SK-N-SH (cell line): ENCODE measurements around the gene CPEB2. TPM values are rescaled to one million over a fixed set of nuclear protein-coding genes. Genes with fewer than 3 reads are reported as not detected.

Source experiments
- CTCF ChIA-PET: fragments of 300-600, 350-600 bp; formaldehyde crosslinking; extraction: SDS; loops from one replicate; lab custom pipeline; 2021; lab: Yijun Ruan, JAX
- POLR2A ChIA-PET: fragments of 350-600 bp; sonication (Branson Sonifier 250); formaldehyde crosslinking; extraction: SDS; loops from one replicate; lab custom pipeline; 2020; ENCODE audit warnings: antibody characterized with exemption, inconsistent platforms; lab: Yijun Ruan, JAX
- DNase-seq: peaks from one replicate; pipeline ENCODE4 v3.0.0; 2012
- H2AFZ ChIP-seq: fragments of 200-600 bp; sonication (generic); 2 replicates; pipeline ENCODE4 v1.8.1; 2016; ENCODE audit warnings: antibody characterized with exemption, mild to moderate bottlenecking, low read depth
- H3F3A ChIP-seq: fragments of 200-600 bp; sonication (generic); replicated peaks from 2 replicates; pipeline ENCODE3; 2016; ENCODE audit warnings: antibody characterized with exemption, mild to moderate bottlenecking; ENCODE audit not compliant: insufficient read depth
- H3K27ac ChIP-seq, 2 experiments: fragments of 200-500 bp in 1 of 2; fragments of 200-600 bp in 1 of 2; sonication (Bioruptor generic) in 1 of 2; sonication (generic), shearing (Covaris generic) in 1 of 2; 2 replicates each; pipeline versions ENCODE4 v1.5.1 to v1.6.1; 2014 to 2016; ENCODE audit warnings: low read depth in 2 of 2, inconsistent platforms in 1 of 2, low read length in 1 of 2, mild to moderate bottlenecking in 1 of 2, mixed read lengths in 1 of 2
- H3K27me3 ChIP-seq: fragments of 200-600 bp; sonication (generic), shearing (Covaris generic); 2 replicates; pipeline ENCODE4 v1.6.1; 2016; ENCODE audit warnings: mixed run types; ENCODE audit not compliant: insufficient read depth
- H3K36me3 ChIP-seq, 2 experiments: fragments of 200-500 bp in 1 of 2; fragments of 200-600 bp in 1 of 2; sonication (Bioruptor generic) in 1 of 2; sonication (generic) in 1 of 2; replicated peaks in 1 of 2; 2 replicates each; pipeline versions ENCODE3 to v1.5.1; 2014 to 2016; ENCODE audit warnings: low read length in 1 of 2, mild to moderate bottlenecking in 1 of 2; ENCODE audit not compliant: insufficient read depth in 2 of 2, control insufficient read depth in 1 of 2
- H3K4me1 ChIP-seq, 2 experiments: fragments of 200-500 bp in 1 of 2; fragments of 200-600 bp in 1 of 2; sonication (Bioruptor generic) in 1 of 2; sonication (generic), shearing (Covaris generic) in 1 of 2; 2 replicates each; pipeline versions ENCODE4 v1.5.1 to v1.6.1; 2014 to 2016; ENCODE audit warnings: low read depth in 1 of 2, low read length in 1 of 2, mixed run types in 1 of 2; ENCODE audit not compliant: insufficient read depth in 2 of 2, control insufficient read depth in 1 of 2
- H3K4me2 ChIP-seq: fragments of 200-600 bp; sonication (generic), shearing (Covaris generic); 2 replicates; pipeline ENCODE4 v1.6.1; 2017; ENCODE audit warnings: mixed run types
- H3K4me3 ChIP-seq, 2 experiments: fragments of 200-500 bp in 1 of 2; fragments of 200-600 bp in 1 of 2; sonication (Bioruptor generic) in 1 of 2; sonication (generic), shearing (Covaris generic) in 1 of 2; 2 replicates each; pipeline versions ENCODE4 v1.5.1 to v1.8.1; 2014 to 2016; ENCODE audit warnings: low read depth in 2 of 2, inconsistent platforms in 1 of 2, low read length in 1 of 2, mild to moderate bottlenecking in 1 of 2, mixed read lengths in 1 of 2, moderate library complexity in 1 of 2
- H3K79me2 ChIP-seq: fragments of 200-600 bp; sonication (generic); 2 replicates; pipeline ENCODE4 v1.8.1; 2017; ENCODE audit warnings: mild to moderate bottlenecking; ENCODE audit not compliant: insufficient read depth
- H3K9ac ChIP-seq: fragments of 200-600 bp; sonication (generic); 2 replicates; pipeline ENCODE4 v1.6.1; 2017; ENCODE audit warnings: mixed run types
- H3K9me2 ChIP-seq: fragments of 200-600 bp; sonication (generic); 2 replicates; pipeline ENCODE4 v1.6.1; 2017; ENCODE audit warnings: mixed run types
- H3K9me3 ChIP-seq: fragments of 200-600 bp; sonication (generic); 2 replicates; pipeline ENCODE4 v1.6.1; 2017; ENCODE audit warnings: mixed run types, mild to moderate bottlenecking, moderate library complexity
- H4K20me1 ChIP-seq: fragments of 200-600 bp; sonication (generic); 2 replicates; pipeline ENCODE4 v1.6.1; 2017; ENCODE audit warnings: mild to moderate bottlenecking, mixed run types; ENCODE audit not compliant: insufficient read depth
- ELF1 ChIP-seq: IDR thresholded peaks from 2 replicates; pipeline ENCODE4 v1.4.0; 2012
- EP300 ChIP-seq, 2 experiments: IDR thresholded peaks; 2 replicates each; pipeline versions ENCODE4 v1.4.0 to v1.6.1; 2012; ENCODE audit warnings: borderline replicate concordance in 1 of 2, low read depth in 1 of 2, low read length in 1 of 2
- EZH2phosphoT487 ChIP-seq: fragments of 200-600 bp; sonication (generic); IDR thresholded peaks from 2 replicates; pipeline ENCODE4 v1.6.1; 2017; ENCODE audit warnings: low read depth, mixed run types, mild to moderate bottlenecking, antibody characterized with exemption, moderate library complexity, borderline replicate concordance
- FOSL2 ChIP-seq: IDR thresholded peaks from 2 replicates; pipeline ENCODE4 v1.4.0; 2012; ENCODE audit warnings: low read depth, mild to moderate bottlenecking, moderate library complexity, borderline replicate concordance
- JUND ChIP-seq: IDR thresholded peaks from 2 replicates; pipeline ENCODE4 v1.4.0; 2012
- MEF2A ChIP-seq: IDR thresholded peaks from 2 replicates; pipeline ENCODE4 v1.4.0; 2012; ENCODE audit warnings: low read depth, borderline replicate concordance
- NRF1 ChIP-seq: IDR thresholded peaks from 2 replicates; pipeline ENCODE4 v1.6.1; 2012; ENCODE audit warnings: low read depth, mild to moderate bottlenecking, low read length
- POLR2AphosphoS5 ChIP-seq: IDR thresholded peaks from 2 replicates; pipeline ENCODE4 v1.6.1; 2012; ENCODE audit warnings: low read depth, low read length
- RCOR1 ChIP-seq: fragments of 150-350 bp; IDR thresholded peaks from 2 replicates; pipeline ENCODE4 v1.6.1; 2017; ENCODE audit warnings: antibody characterized with exemption, low read length
- SIN3A ChIP-seq: IDR thresholded peaks from 2 replicates; pipeline ENCODE4 v1.6.1; 2012; ENCODE audit warnings: low read depth, mild to moderate bottlenecking, low read length, moderate library complexity, borderline replicate concordance
- SMC3 ChIP-seq: IDR thresholded peaks from 2 replicates; pipeline ENCODE4 v1.6.1; 2012; ENCODE audit warnings: low read depth, low read length, improper control_type of control experiment
- TAF1 ChIP-seq: IDR thresholded peaks from 2 replicates; pipeline ENCODE4 v1.6.1; 2012; ENCODE audit warnings: low read depth, mild to moderate bottlenecking, low read length, moderate library complexity, borderline replicate concordance
- WGBS: methylation state at CpG from one replicate; pipeline ENCODE4 v1.1.6; 2017; ENCODE audit warnings: low lambda C conversion rate; 5-methylcytosine and 5-hydroxymethylcytosine counted together
- polyA plus RNA-seq, 3 experiments: library from polyadenylated mRNA; depleted of rRNA; stranded (reverse); fragments of >200 nt; gene quantifications; 2 replicates each; pipeline ENCODE4 v1.2.3, GENCODE V29; 2012
- TF ChIP-seq, protein P1 (sequence below): fragments of 200-600 bp; sonication (generic); IDR thresholded peaks from 2 replicates; pipeline ENCODE4 v1.6.1; 2017; ENCODE audit warnings: antibody characterized with exemption, mild to moderate bottlenecking, moderate library complexity
- TF ChIP-seq, protein P2 (sequence below): fragments of 150-350 bp; IDR thresholded peaks from 2 replicates; pipeline ENCODE4 v1.6.1; 2017; ENCODE audit warnings: antibody characterized with exemption, low read length, low read depth, borderline replicate concordance
- TF ChIP-seq, protein P3 (sequence below): IDR thresholded peaks from 2 replicates; pipeline ENCODE4 v1.4.0; 2012; ENCODE audit warnings: low read depth, borderline replicate concordance
- TF ChIP-seq, protein P4 (sequence below): IDR thresholded peaks from 2 replicates; pipeline ENCODE4 v1.6.1; 2012; ENCODE audit warnings: mild to moderate bottlenecking, low read depth, low read length, moderate library complexity

Gene CPEB2
- polyA plus RNA-seq, 1 of the 3 experiments (the other 2 are of a cell fraction) = 2.1 TPM

DNA sequence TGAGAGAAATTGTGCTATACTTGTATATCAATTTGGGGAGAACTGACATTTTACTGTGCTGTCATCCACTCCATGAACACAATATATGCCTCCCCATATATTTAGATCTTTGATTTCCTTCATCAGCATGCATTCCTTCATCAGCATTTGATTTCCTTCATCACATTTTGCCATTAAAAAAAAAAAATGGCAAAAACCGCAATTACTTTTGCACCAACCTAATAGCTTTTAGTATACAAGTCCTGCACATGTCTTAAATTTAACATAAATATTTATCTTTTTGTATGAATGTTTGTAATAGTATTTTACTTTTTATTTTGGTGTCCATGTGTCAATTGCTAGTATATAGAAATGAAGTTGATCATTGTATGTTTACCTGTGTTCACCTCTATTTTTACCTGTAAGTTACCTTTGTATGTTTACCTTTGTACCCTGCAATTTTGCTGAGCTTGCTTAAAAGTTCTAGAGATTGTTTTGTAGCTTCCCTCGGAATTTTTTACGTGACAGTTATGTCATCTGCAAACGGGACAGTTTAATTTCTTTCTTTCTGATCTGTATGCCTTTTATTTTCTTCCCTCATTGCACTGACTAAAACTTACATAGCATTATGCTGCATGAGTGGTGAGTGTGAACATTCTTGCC is 86.2 kb downstream of the CPEB2 start:
- DNase-seq = no peak
- H3K9ac ChIP-seq = no peak overlapping the region
- H3K9me2 ChIP-seq = no peaks in the 10 kb centered on the region
- H3K4me1 ChIP-seq = no peaks in the 10 kb centered on the region
- H3K4me3 ChIP-seq = no peak overlapping the region
- H2AFZ ChIP-seq = no peak overlapping the region
- H3K79me2 ChIP-seq = no peaks in the 10 kb centered on the region
- no peaks in the 10 kb centered on the region for H3F3A ChIP-seq
- TF ChIP-seq, protein P1, sequence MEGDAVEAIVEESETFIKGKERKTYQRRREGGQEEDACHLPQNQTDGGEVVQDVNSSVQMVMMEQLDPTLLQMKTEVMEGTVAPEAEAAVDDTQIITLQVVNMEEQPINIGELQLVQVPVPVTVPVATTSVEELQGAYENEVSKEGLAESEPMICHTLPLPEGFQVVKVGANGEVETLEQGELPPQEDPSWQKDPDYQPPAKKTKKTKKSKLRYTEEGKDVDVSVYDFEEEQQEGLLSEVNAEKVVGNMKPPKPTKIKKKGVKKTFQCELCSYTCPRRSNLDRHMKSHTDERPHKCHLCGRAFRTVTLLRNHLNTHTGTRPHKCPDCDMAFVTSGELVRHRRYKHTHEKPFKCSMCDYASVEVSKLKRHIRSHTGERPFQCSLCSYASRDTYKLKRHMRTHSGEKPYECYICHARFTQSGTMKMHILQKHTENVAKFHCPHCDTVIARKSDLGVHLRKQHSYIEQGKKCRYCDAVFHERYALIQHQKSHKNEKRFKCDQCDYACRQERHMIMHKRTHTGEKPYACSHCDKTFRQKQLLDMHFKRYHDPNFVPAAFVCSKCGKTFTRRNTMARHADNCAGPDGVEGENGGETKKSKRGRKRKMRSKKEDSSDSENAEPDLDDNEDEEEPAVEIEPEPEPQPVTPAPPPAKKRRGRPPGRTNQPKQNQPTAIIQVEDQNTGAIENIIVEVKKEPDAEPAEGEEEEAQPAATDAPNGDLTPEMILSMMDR = no peak
- TF ChIP-seq JUND (no peak), SIN3A (no peak), EZH2phosphoT487 (no peak), ELF1 (no peak), TAF1 (no peak), EP300 (IDR thresholded peaks at IDR 0.05; ENCODE audit: borderline replicate concordance in 1 of 2, low read depth in 1 of 2, low read length in 1 of 2) (no peak), NRF1 (no peak), FOSL2 (no peak), POLR2AphosphoS5 (no peak), SMC3 (no peak), MEF2A (no peak), RCOR1 (no peak)
- TF ChIP-seq, protein P2, sequence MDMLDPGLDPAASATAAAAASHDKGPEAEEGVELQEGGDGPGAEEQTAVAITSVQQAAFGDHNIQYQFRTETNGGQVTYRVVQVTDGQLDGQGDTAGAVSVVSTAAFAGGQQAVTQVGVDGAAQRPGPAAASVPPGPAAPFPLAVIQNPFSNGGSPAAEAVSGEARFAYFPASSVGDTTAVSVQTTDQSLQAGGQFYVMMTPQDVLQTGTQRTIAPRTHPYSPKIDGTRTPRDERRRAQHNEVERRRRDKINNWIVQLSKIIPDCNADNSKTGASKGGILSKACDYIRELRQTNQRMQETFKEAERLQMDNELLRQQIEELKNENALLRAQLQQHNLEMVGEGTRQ = no peak
- TF ChIP-seq, protein P3, sequence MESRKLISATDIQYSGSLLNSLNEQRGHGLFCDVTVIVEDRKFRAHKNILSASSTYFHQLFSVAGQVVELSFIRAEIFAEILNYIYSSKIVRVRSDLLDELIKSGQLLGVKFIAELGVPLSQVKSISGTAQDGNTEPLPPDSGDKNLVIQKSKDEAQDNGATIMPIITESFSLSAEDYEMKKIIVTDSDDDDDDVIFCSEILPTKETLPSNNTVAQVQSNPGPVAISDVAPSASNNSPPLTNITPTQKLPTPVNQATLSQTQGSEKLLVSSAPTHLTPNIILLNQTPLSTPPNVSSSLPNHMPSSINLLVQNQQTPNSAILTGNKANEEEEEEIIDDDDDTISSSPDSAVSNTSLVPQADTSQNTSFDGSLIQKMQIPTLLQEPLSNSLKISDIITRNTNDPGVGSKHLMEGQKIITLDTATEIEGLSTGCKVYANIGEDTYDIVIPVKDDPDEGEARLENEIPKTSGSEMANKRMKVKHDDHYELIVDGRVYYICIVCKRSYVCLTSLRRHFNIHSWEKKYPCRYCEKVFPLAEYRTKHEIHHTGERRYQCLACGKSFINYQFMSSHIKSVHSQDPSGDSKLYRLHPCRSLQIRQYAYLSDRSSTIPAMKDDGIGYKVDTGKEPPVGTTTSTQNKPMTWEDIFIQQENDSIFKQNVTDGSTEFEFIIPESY = no peak
- TF ChIP-seq, protein P4, sequence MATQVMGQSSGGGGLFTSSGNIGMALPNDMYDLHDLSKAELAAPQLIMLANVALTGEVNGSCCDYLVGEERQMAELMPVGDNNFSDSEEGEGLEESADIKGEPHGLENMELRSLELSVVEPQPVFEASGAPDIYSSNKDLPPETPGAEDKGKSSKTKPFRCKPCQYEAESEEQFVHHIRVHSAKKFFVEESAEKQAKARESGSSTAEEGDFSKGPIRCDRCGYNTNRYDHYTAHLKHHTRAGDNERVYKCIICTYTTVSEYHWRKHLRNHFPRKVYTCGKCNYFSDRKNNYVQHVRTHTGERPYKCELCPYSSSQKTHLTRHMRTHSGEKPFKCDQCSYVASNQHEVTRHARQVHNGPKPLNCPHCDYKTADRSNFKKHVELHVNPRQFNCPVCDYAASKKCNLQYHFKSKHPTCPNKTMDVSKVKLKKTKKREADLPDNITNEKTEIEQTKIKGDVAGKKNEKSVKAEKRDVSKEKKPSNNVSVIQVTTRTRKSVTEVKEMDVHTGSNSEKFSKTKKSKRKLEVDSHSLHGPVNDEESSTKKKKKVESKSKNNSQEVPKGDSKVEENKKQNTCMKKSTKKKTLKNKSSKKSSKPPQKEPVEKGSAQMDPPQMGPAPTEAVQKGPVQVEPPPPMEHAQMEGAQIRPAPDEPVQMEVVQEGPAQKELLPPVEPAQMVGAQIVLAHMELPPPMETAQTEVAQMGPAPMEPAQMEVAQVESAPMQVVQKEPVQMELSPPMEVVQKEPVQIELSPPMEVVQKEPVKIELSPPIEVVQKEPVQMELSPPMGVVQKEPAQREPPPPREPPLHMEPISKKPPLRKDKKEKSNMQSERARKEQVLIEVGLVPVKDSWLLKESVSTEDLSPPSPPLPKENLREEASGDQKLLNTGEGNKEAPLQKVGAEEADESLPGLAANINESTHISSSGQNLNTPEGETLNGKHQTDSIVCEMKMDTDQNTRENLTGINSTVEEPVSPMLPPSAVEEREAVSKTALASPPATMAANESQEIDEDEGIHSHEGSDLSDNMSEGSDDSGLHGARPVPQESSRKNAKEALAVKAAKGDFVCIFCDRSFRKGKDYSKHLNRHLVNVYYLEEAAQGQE = no peak
- H3K4me2 ChIP-seq = no peak overlapping the region
- 32% methylated on average over 4 of the region's 4 CpGs for WGBS
- ChIA-PET CTCF (no interaction called here), POLR2A (no interaction called here)
- no peaks in the 10 kb centered on the region for H3K9me3 ChIP-seq
- H3K27ac ChIP-seq = no peak overlapping the region
- H4K20me1 ChIP-seq = no peaks in the 10 kb centered on the region
- H3K36me3 ChIP-seq = no peaks in the 10 kb centered on the region
- H3K27me3 ChIP-seq = no peaks in the 10 kb centered on the region
